Vagina (tissue), 2 donors: ENCODE measurements around the gene PGAP2.
A peak's percentile ranks its signal among the peaks of the same experiment; 100 is the strongest.

Source experiments
- CTCF ChIP-seq, 3 experiments: fragments of 450-650 bp in 2 of 3; fragments of 200-600 bp in 1 of 3; sonication (generic) in 1 of 3; IDR thresholded peaks; one replicate each; pipeline ENCODE4 v1.5.1; 2017 to 2019; ENCODE audit warnings: antibody characterized with exemption in 3 of 3, mild to moderate bottlenecking in 2 of 3, moderate library complexity in 2 of 3
- POLR2A ChIP-seq, 2 donors: fragments of 450-650 bp; IDR thresholded peaks; one replicate each; pipeline ENCODE4 v1.6.1; 2017; ENCODE audit warnings: antibody characterized with exemption in 2 of 2, mild to moderate bottlenecking in 2 of 2, moderate library complexity in 2 of 2
- POLR2AphosphoS5 ChIP-seq, 2 donors: sonication (generic); formaldehyde crosslinking; IDR thresholded peaks; one replicate each; pipeline ENCODE4 v1.9.0; 2017; ENCODE audit warnings: antibody characterized with exemption in 2 of 2, mild to moderate bottlenecking in 2 of 2, low read depth in 1 of 2; ENCODE audit not compliant: insufficient read depth in 1 of 2

- TF ChIP-seq POLR2A (IDR thresholded peaks at IDR 0.05) (no peak), CTCF (IDR thresholded peaks at IDR 0.05) (peak in 1 of 3 experiments; percentile 12), POLR2AphosphoS5 (IDR thresholded peaks at IDR 0.05; ENCODE audit: insufficient read depth in 1 of 2, low read depth in 1 of 2) (no peak)
Observed at GRCh38 chr11:3808861-3809623, 682 bp downstream of the PGAP2 start.
